SK-N-MC (cell line): ENCODE results near the gene TMEM119.

ENCODE experiments used
- EZH2 ChIP-seq: fragments of 200-600 bp; sonication (generic); IDR thresholded peaks from one replicate; pipeline ENCODE4 v1.6.1; 2017; ENCODE audit warnings: antibody characterized with exemption
- POLR2AphosphoS5 ChIP-seq: IDR thresholded peaks from 2 replicates; pipeline ENCODE4 v1.6.1; 2012; ENCODE audit warnings: mild to moderate bottlenecking, low read depth, low read length, borderline replicate concordance

- TF ChIP-seq POLR2AphosphoS5 (no peak), EZH2 (no peak)
These were observed 37.5 kb upstream of the TMEM119 start for GRCh38 chr12:108635201-108635996.
